Omental fat pad (tissue), 4 donors: ENCODE measurements around the gene TMUB2. TPM values are rescaled to one million over a fixed set of nuclear protein-coding genes. Genes with fewer than 3 reads are reported as not detected.

Experiments used
- ATAC-seq: fragments of 150-250 bp; one replicate; pipeline ENCODE4 v1.9.1; 2016; ENCODE audit warnings: mild to moderate bottlenecking, moderate library complexity; ENCODE audit not compliant: low FRiP score
- DNase-seq: peaks from one replicate; pipeline ENCODE4 v3.0.0-alpha.2; 2019; ENCODE audit warnings: low spot score
- total RNA-seq, 4 donors: library from RNA; depleted of rRNA; stranded (reverse); fragments of >200 nt; gene quantifications; one replicate each; pipeline ENCODE4 v1.1.0, GENCODE V29; 2016
- TF ChIP-seq, protein P1 (sequence below), 3 donors: fragments of 450-650 bp; IDR thresholded peaks; one replicate each; pipeline ENCODE4 v1.5.1; 2016 to 2017; ENCODE audit warnings: antibody characterized with exemption in 3 of 3, mild to moderate bottlenecking in 3 of 3, moderate library complexity in 2 of 3

TMUB2 gene
- total RNA-seq, 4 donors from 2014 or later = 31.7 to 41.2 (median 35.8) TPM

DNA sequence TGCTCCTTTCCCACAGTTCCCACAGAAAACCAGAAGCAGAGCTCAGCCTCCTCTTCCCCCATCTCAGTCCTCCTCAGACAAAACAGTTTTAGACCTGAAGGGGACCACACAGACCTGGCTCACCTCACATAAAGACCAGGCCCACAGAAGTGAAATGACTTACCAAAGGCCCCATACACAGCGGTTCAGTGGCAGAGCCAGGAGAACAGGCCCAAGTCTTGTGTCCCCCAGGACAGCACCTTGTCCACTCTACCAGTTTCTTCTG lies 27.4 kb downstream of the TMUB2 start:
- ATAC-seq = no peak
- TF ChIP-seq, protein P1, sequence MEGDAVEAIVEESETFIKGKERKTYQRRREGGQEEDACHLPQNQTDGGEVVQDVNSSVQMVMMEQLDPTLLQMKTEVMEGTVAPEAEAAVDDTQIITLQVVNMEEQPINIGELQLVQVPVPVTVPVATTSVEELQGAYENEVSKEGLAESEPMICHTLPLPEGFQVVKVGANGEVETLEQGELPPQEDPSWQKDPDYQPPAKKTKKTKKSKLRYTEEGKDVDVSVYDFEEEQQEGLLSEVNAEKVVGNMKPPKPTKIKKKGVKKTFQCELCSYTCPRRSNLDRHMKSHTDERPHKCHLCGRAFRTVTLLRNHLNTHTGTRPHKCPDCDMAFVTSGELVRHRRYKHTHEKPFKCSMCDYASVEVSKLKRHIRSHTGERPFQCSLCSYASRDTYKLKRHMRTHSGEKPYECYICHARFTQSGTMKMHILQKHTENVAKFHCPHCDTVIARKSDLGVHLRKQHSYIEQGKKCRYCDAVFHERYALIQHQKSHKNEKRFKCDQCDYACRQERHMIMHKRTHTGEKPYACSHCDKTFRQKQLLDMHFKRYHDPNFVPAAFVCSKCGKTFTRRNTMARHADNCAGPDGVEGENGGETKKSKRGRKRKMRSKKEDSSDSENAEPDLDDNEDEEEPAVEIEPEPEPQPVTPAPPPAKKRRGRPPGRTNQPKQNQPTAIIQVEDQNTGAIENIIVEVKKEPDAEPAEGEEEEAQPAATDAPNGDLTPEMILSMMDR (IDR thresholded peaks at IDR 0.05) = no peak
- no peak for DNase-seq

DNA sequence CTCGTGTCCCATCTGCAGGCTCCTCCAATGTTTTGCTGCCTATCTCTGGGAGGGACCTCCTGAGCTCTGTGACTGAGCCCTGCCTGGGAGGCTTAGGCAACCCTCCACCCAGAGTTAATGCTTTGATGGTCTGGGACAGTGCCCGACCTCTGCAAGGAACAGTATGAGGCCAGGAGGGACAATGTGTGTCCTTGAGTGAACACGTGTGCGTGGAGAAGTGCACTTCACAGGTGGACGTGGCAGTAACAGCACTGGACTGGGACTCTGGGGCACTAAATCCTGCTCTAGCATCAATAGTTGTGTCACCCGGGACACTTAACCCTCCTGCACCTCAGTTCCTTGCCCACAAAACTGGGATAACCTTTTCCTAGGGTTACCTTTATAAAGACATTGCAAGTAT lies 28.1 kb downstream of the TMUB2 start:
- TF ChIP-seq, protein P1 (IDR thresholded peaks at IDR 0.05) = no peak
- ATAC-seq (no peak), DNase-seq (no peak)

DNA sequence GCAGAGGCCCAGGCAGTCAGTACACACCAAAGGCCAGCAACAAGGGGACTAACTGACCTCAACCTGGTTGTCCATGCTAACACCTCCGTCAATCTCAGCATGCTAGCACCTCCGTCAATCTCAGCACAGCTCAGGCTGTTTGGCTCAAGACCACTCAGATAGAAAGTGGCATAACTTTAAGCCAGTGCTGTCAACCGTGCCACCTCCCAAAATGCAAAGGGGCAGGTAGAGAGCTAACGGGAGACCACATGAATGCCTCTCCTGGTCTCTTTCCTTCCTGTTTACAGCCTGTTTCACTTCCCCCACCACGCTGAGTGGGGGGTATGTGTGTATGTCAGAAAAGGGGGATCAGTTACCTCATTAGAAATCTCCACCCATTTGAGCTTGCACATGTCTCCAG lies 29.4 kb downstream of the TMUB2 start:
- no peak for DNase-seq
- TF ChIP-seq, protein P1 (IDR thresholded peaks at IDR 0.05) = no peak
- ATAC-seq = no peak

DNA sequence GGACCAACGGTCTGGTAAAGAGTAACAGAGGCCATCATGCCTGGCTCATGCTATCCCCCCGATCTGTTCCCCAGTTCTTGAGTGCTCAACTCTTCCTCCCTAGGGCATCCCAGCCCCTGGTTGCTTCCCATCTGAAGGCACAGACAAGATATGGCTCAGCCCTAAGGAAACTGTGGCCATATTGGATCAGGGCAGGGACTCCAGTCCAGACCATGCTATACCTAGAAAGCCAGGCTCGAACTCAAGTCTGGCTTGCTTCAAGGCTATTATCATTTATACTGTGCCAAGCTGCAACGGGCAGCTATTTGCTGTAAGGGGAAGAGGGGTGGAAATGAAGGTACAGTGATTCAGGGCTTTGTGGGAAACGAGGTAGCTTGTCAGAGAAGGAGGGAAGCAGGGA lies 29.9 kb downstream of the TMUB2 start:
- TF ChIP-seq, protein P1 (IDR thresholded peaks at IDR 0.05) = no peak
- no peak for ATAC-seq
- no peak for DNase-seq

DNA sequence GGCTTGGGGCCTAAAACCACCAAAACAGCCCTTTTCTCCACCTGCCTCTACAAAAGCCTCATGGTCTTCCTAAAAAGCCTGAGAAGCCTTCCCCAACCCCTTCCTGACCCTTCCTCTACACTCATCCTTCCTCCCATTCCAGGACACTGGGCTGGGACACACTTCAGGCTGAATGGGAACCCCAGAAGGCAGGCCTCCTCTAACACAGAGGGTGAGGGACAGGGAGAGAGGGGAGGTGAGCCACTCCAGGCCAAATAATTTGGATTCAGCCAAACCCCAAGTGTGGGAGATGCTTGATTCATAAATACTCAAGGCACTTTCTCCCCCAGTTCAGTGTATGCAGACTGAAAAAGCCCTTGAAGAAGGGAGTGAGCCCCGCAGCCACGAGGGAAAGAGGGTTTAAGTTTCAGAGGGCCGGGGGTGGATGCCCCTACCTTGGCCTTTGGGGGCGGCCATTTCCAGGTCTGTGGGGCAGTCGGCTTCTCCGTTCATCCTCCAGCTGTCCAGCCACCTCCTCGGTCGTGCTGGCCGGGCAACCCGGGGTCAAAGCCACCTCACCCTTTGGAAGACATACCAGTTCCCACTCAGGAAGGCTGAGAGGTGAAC lies 31.1 kb downstream of the TMUB2 start:
- DNase-seq (no peak), ATAC-seq (no peak)

DNA sequence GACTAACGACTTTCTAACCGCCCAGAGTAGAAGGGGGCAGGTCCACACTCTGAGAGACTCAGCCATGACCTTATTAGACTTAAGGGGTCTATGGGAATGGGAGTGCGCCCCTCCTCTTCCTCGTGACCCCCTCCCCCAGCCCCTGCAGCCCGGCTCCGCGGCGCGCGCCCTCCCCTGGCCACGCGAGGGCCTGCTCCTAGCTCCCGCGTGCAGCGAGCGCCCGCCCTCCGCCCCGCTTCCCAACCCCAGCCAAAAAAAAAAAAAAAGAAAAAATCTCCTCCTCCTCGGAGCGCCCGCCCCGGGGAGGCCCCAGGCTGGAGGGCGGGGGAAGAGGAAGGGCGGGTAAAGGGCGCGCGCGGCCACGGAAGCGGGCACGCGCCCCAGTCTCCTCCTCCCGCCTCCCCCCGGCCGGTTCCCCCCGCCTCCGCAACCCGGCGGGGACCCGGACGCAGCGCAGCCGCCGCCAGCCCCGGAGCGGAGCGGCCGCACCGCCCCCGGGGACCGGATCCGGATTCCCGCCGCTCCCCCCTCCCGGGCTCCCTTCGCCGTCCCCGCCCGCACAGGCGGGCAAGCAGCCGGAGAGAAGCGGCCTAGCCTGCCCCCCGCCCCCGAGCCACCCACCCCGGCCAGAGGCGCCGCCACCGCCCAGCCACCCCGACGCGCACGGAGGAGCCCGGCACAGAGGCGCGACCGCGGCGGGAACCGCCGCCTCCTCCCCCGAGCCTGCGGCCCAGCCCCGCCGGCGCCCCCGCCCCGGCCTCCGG lies 31.8 kb downstream of the TMUB2 start:
- DNase-seq (no peak), ATAC-seq (peak; percentile 67)
- TF ChIP-seq, protein P1 (IDR thresholded peaks at IDR 0.05) = no peak

More for the DNA sequence above, 31.1 kb downstream of the TMUB2 start:
- TF ChIP-seq, protein P1 (IDR thresholded peaks at IDR 0.05) = no peak

DNA sequence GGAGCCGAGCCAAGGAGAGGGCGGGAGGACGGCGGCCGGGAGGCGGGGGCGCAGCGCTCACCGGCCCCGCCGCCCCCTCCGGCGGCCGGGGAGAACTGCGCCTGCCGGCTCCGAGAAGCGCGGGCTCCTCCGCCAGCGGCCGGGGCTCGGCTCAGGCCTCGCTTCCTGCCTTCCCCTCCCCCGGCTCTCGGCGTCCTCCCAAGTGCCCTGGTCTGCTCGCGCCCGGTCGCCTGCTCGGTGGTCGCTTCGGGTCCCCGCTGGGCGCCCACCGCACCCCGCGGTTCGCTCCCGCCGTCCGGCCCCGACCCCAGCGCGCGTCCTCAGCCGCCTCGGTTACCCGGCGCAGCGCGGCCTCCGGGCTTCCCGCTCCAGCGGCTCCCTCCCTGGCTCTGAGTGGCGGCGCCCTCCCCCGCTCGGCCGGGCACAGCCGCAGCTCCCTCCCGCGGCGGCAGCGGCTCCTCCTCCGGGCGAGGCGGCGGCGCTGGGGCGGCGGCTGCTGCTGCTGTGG lies 32.4 kb downstream of the TMUB2 start:
- ATAC-seq = peak; percentile 59
- DNase-seq = no peak
- TF ChIP-seq, protein P1 (IDR thresholded peaks at IDR 0.05) = peak in 2 of 3 donors; percentile 22 to 32
